Endodermal cell (in vitro differentiated cells): Measurements from ENCODE around the gene HOXC11. TPM values are rescaled to one million over a fixed set of nuclear protein-coding genes. Genes with fewer than 3 reads are reported as not detected.

Experiments
- DNase-seq: peaks from one replicate; pipeline ENCODE4 v3.0.0-alpha.2; 2017
- H3K27ac ChIP-seq: 2 replicates; pipeline ENCODE4 v1.5.1; 2013; ENCODE audit warnings: mild to moderate bottlenecking, low read depth, low read length, moderate library complexity
- H3K27me3 ChIP-seq: 2 replicates; pipeline ENCODE4 v1.6.1; 2013; ENCODE audit warnings: mild to moderate bottlenecking, low read length, moderate library complexity; ENCODE audit not compliant: insufficient read depth, control insufficient read depth, poor library complexity, severe bottlenecking
- H3K36me3 ChIP-seq: 2 replicates; pipeline ENCODE4 v1.7.0; 2013; ENCODE audit warnings: mild to moderate bottlenecking, low read length, moderate library complexity; ENCODE audit not compliant: control insufficient read depth, insufficient read depth
- H3K4me1 ChIP-seq: one replicate; pipeline ENCODE4 v1.7.0; 2013; ENCODE audit warnings: low read length; ENCODE audit not compliant: control insufficient read depth, insufficient read depth
- H3K4me3 ChIP-seq: 2 replicates; pipeline ENCODE4 v1.5.1; 2013; ENCODE audit warnings: mild to moderate bottlenecking, low read length, moderate library complexity
- H3K9ac ChIP-seq: 2 replicates; pipeline ENCODE4 v1.6.1; 2013; ENCODE audit warnings: mild to moderate bottlenecking, low read length, moderate library complexity; ENCODE audit not compliant: poor library complexity, severe bottlenecking; ENCODE audit errors: extremely low read depth
- H3K9me3 ChIP-seq: 2 replicates; pipeline ENCODE4 v1.6.1; 2013; ENCODE audit warnings: mild to moderate bottlenecking, low read length, moderate library complexity; ENCODE audit not compliant: control insufficient read depth
- H3K27ac Mint-ChIP-seq: 2 replicates; pipeline ENCODE4 v1.8.0; 2020; ENCODE audit warnings: mixed read lengths
- H3K27me3 Mint-ChIP-seq: 2 replicates; pipeline ENCODE4 v1.8.0; 2021; ENCODE audit warnings: mild to moderate bottlenecking, mixed read lengths; ENCODE audit not compliant: insufficient read depth
- H3K36me3 Mint-ChIP-seq: 2 replicates; pipeline ENCODE4 v1.8.0; 2020; ENCODE audit warnings: low read depth, mixed read lengths
- H3K4me1 Mint-ChIP-seq: 2 replicates; pipeline ENCODE4 v1.8.0; 2020; ENCODE audit warnings: mixed read lengths
- H3K4me3 Mint-ChIP-seq: 2 replicates; pipeline ENCODE4 v1.8.0; 2020; ENCODE audit warnings: mild to moderate bottlenecking, moderate library complexity, mixed read lengths
- H3K9me3 Mint-ChIP-seq: 2 replicates; pipeline ENCODE4 v1.8.0; 2020; ENCODE audit warnings: mild to moderate bottlenecking, mixed read lengths
- WGBS, 2 experiments: methylation state at CpG; one replicate each; pipeline versions ENCODE4 v1.1.5 to v1.1.7; 2013; ENCODE audit warnings: missing lambda C conversion rate in 2 of 2, mixed read lengths in 1 of 2; ENCODE audit not compliant: insufficient coverage in 1 of 2, insufficient read length in 1 of 2; 5-methylcytosine and 5-hydroxymethylcytosine counted together
- total RNA-seq, 2 donors: library from RNA; stranded (reverse); fragmentation: NEBNext Ultra II Directional in 1 of 2; extraction: Animal tissue kit (Norgen Biotek cat#: 25700) in 1 of 2; gene quantifications; 2 replicates in 1 of 2; 3 replicates in 1 of 2; pipeline ENCODE4 v1.2.1, GENCODE V29; 2021
- TF ChIP-seq, protein P1 (sequence below): fragments of 200-600 bp; sonication (generic); conservative IDR thresholded peaks from 2 replicates; pipeline ENCODE4 v1.5.0; 2021; ENCODE audit warnings: antibody characterized with exemption, mild to moderate bottlenecking

Gene HOXC11
- total RNA-seq, 2 donors from 2014 or later, result not detected

DNA sequence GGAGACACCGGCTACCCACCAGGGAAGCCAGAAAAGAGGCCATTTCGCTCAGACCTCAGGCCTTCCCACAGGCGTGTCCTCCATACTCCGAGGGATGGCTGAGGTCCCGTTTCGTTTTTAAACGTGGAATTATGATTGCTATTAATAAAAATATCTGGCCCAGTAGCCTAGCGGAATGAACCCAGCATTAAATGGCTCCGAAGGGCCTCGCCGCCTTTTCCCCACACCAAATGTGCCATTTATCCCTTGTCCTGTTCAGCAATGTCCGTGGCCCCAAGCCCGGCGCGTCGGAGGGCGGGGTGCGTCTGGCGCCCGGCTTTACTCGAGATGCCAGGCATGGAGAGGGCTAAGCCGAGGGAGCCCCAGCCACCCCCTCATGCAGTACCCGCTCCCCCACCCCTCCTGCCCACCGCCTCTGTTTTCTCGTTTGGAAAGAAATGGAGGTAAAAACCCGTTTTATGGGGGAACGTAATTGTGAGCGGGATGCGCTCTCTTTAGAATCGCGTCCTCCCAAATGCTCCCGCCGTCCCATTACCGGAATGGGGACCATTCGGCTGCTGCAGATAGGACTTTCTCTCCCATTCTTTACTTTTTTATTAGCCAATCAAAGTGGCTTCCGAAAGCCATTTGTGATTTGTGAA, 41.6 kb downstream of the HOXC11 start:
- Histone ChIP-seq H3K36me3 (no peaks in the 10 kb centered on the region), H3K9ac (no peak overlapping the region), H3K4me3 (no peak overlapping the region), H3K27me3 (peaks cover 100% of the 10 kb centered on the region), H3K9me3 (no peaks in the 10 kb centered on the region), H3K27ac (no peak overlapping the region), H3K4me1 (no peaks in the 10 kb centered on the region)
- Mint-ChIP-seq H3K4me3 (no peak overlapping the region), H3K4me1 (peaks cover 6% of the 10 kb centered on the region), H3K36me3 (no peaks in the 10 kb centered on the region), H3K9me3 (peaks cover 3% of the 10 kb centered on the region), H3K27ac (no peak overlapping the region), H3K27me3 (peaks cover 99% of the 10 kb centered on the region)
- TF ChIP-seq, protein P1, sequence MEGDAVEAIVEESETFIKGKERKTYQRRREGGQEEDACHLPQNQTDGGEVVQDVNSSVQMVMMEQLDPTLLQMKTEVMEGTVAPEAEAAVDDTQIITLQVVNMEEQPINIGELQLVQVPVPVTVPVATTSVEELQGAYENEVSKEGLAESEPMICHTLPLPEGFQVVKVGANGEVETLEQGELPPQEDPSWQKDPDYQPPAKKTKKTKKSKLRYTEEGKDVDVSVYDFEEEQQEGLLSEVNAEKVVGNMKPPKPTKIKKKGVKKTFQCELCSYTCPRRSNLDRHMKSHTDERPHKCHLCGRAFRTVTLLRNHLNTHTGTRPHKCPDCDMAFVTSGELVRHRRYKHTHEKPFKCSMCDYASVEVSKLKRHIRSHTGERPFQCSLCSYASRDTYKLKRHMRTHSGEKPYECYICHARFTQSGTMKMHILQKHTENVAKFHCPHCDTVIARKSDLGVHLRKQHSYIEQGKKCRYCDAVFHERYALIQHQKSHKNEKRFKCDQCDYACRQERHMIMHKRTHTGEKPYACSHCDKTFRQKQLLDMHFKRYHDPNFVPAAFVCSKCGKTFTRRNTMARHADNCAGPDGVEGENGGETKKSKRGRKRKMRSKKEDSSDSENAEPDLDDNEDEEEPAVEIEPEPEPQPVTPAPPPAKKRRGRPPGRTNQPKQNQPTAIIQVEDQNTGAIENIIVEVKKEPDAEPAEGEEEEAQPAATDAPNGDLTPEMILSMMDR, result no peak
- no peak for DNase-seq
- WGBS, 2 experiments, result 6 to 9% methylated on average over 13 to 36 of the region's 36 CpGs

DNA sequence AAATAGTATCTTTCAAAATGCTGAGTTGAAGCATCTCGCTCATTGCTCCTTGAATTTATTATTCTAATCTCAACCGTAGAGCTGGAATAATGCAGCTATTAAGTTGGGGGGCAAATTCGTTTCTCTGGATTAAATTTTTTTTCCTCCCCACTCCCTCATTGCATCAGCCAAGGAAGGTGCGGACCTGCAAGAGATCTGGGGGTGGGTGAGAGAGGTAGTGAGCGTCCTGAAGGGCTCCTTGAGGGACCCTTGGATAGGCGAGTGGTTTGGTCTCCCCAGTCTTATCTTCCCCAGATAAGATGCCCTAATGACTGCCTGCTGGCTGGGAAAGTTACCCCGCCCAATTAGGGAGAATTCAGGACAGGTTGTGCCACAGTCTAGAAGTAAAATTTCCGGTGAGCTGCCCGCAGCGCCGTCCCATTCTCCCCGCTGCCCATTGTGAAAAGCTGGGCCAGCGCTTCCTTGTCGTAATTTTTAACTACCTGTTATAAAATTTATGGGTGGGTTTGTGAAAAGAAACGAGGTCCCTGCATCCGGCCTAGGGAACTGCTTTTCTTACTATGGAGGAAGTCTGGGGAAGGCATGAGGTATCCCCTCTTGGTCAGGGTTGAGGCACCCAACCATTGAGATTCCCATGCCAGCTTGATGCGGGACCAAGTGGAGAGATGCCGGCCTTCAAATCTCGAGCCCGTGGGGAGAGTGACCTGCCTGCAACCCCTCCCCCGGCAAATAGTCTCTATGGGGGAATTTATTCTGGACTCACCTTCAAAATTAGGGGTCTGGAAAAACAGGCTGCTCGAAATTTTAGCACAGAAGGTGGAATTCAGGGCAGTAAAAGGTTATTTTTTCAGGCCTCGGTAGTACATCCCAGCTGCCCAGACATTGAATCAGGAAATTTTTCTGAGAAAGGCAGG, 42.3 kb downstream of the HOXC11 start:
- DNase-seq, result no peak
- no peaks in the 10 kb centered on the region for H3K4me1 ChIP-seq
- peaks cover 6% of the 10 kb centered on the region for H3K4me1 Mint-ChIP-seq
- no peaks in the 10 kb centered on the region for H3K36me3 Mint-ChIP-seq
- no peak overlapping the region for H3K4me3 Mint-ChIP-seq
- H3K27me3 Mint-ChIP-seq, result peaks cover 99% of the 10 kb centered on the region
- H3K9me3 ChIP-seq, result no peaks in the 10 kb centered on the region
- no peak overlapping the region for H3K27ac ChIP-seq
- WGBS, 2 experiments, result 21 to 31% methylated on average over 12 to 22 of the region's 23 CpGs
- H3K9me3 Mint-ChIP-seq, result peaks cover 3% of the 10 kb centered on the region
- H3K36me3 ChIP-seq, result no peaks in the 10 kb centered on the region
- H3K27ac Mint-ChIP-seq, result no peak overlapping the region
- H3K9ac ChIP-seq, result no peak overlapping the region
- H3K4me3 ChIP-seq, result no peak overlapping the region
- TF ChIP-seq, protein P1, result no peak
- H3K27me3 ChIP-seq, result peaks cover 100% of the 10 kb centered on the region

DNA sequence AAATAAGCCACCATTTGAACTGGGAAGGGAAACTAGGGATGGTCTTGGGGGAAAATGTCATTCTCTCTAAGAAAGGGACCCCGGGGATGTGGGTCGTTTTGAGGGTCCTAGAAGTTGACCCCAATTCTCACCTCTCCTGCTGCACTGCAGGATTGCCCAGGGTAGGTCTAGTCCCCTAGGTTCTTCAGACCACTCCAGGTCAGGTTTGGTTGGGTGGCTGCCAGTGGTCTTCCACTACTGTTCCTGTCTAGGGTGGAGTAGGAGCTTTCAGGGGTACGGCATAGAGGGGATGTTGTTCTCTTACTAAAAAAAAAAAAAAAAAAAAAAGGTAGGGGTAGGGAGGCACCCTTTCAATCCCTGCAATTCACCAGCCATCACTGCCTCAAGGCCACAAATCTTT, 43.1 kb downstream of the HOXC11 start:
- Mint-ChIP-seq H3K4me3 (no peak overlapping the region), H3K27me3 (peaks cover 99% of the 10 kb centered on the region)
- H3K27ac ChIP-seq, result no peak overlapping the region

More for the DNA sequence above, 43.1 kb downstream of the HOXC11 start:
- Mint-ChIP-seq H3K36me3 (no peaks in the 10 kb centered on the region), H3K9me3 (peaks cover 3% of the 10 kb centered on the region), H3K4me1 (peaks cover 6% of the 10 kb centered on the region), H3K27ac (no peak overlapping the region)
- WGBS, 2 experiments, result 17 to 21% methylated on average over 1 to 2 of the region's 3 CpGs
- TF ChIP-seq, protein P1, result no peak
- no peak overlapping the region for H3K4me3 ChIP-seq
- peaks cover 100% of the 10 kb centered on the region for H3K27me3 ChIP-seq
- no peaks in the 10 kb centered on the region for H3K36me3 ChIP-seq
- no peak for DNase-seq
- no peak overlapping the region for H3K9ac ChIP-seq
- H3K4me1 ChIP-seq, result no peaks in the 10 kb centered on the region
- H3K9me3 ChIP-seq, result no peaks in the 10 kb centered on the region
